ENCODE data around the gene TAOK1. TPM values are rescaled to one million over a fixed set of nuclear protein-coding genes. Genes with fewer than 3 reads are reported as not detected.

TAOK1 gene
- total RNA-seq, 1 donor from 2014 or later: 49.1 TPM

GRCh38 chr17:29559640-29560039, 169.5 kb downstream of the TAOK1 start:
- TF ChIP-seq CTCF (IDR thresholded peaks at IDR 0.05; ENCODE audit: insufficient read depth, low read length, poor library complexity, severe bottlenecking): no peak

GRCh38 chr17:29560316-29560715, 170.2 kb downstream of the TAOK1 start:
- Histone ChIP-seq H3K36me3 (ENCODE audit: control insufficient read depth, insufficient read depth, low read length) (peaks cover 2% of the 10 kb centered on the region), H3K27me3 (ENCODE audit: control insufficient read depth, insufficient read depth, low read length) (no peaks in the 10 kb centered on the region), H3K4me3 (ENCODE audit: low read depth, low read length) (no peak overlapping the region)
- DNase-seq (ENCODE audit: low read depth): no peak
- TF ChIP-seq CTCF (IDR thresholded peaks at IDR 0.05; ENCODE audit: insufficient read depth, low read length, poor library complexity, severe bottlenecking): no peak

More at GRCh38 chr17:29559640-29560039, 169.5 kb downstream of the TAOK1 start:
- DNase-seq (ENCODE audit: low read depth): no peak
- Histone ChIP-seq H3K36me3 (ENCODE audit: control insufficient read depth, insufficient read depth, low read length) (peaks cover 2% of the 10 kb centered on the region), H3K4me3 (ENCODE audit: low read depth, low read length) (no peak overlapping the region), H3K27me3 (ENCODE audit: control insufficient read depth, insufficient read depth, low read length) (no peaks in the 10 kb centered on the region)

- DNase-seq (ENCODE audit: low read depth): no peak
- TF ChIP-seq CTCF (IDR thresholded peaks at IDR 0.05; ENCODE audit: insufficient read depth, low read length, poor library complexity, severe bottlenecking): no peak
- H3K27me3 ChIP-seq (ENCODE audit: control insufficient read depth, insufficient read depth, low read length): no peaks in the 10 kb centered on the region
- H3K36me3 ChIP-seq (ENCODE audit: control insufficient read depth, insufficient read depth, low read length): peaks cover 2% of the 10 kb centered on the region
- no peak overlapping the region for H3K4me3 ChIP-seq (ENCODE audit: low read depth, low read length)
Observed at GRCh38 chr17:29561554-29562517, 171.7 kb downstream of the TAOK1 start.

- Histone ChIP-seq H3K4me3 (ENCODE audit: low read depth, low read length) (no peak overlapping the region), H3K27me3 (ENCODE audit: control insufficient read depth, insufficient read depth, low read length) (no peaks in the 10 kb centered on the region), H3K36me3 (ENCODE audit: control insufficient read depth, insufficient read depth, low read length) (peaks cover 2% of the 10 kb centered on the region)
- no peak for TF ChIP-seq CTCF (IDR thresholded peaks at IDR 0.05; ENCODE audit: insufficient read depth, low read length, poor library complexity, severe bottlenecking)
- DNase-seq (ENCODE audit: low read depth): no peak
Observed at GRCh38 chr17:29562615-29563014, 172.5 kb downstream of the TAOK1 start.

GRCh38 chr17:29563816-29564215, 173.7 kb downstream of the TAOK1 start:
- TF ChIP-seq CTCF (IDR thresholded peaks at IDR 0.05; ENCODE audit: insufficient read depth, low read length, poor library complexity, severe bottlenecking): no peak
- no peak for DNase-seq (ENCODE audit: low read depth)
- Histone ChIP-seq H3K4me3 (ENCODE audit: low read depth, low read length) (no peak overlapping the region), H3K36me3 (ENCODE audit: control insufficient read depth, insufficient read depth, low read length) (peaks cover 2% of the 10 kb centered on the region), H3K27me3 (ENCODE audit: control insufficient read depth, insufficient read depth, low read length) (no peaks in the 10 kb centered on the region)

Data from kidney epithelial cell (primary cell).